ENCODE results near the gene SBF1. TPM values are rescaled to one million over a fixed set of nuclear protein-coding genes. Genes with fewer than 3 reads are reported as not detected.
A peak's percentile ranks its signal among the peaks of the same experiment; 100 is the strongest.

Gene SBF1
- total and polyA plus RNA-seq, 12 donors = 41.0 to 73.0 (median 48.1) TPM

DNA sequence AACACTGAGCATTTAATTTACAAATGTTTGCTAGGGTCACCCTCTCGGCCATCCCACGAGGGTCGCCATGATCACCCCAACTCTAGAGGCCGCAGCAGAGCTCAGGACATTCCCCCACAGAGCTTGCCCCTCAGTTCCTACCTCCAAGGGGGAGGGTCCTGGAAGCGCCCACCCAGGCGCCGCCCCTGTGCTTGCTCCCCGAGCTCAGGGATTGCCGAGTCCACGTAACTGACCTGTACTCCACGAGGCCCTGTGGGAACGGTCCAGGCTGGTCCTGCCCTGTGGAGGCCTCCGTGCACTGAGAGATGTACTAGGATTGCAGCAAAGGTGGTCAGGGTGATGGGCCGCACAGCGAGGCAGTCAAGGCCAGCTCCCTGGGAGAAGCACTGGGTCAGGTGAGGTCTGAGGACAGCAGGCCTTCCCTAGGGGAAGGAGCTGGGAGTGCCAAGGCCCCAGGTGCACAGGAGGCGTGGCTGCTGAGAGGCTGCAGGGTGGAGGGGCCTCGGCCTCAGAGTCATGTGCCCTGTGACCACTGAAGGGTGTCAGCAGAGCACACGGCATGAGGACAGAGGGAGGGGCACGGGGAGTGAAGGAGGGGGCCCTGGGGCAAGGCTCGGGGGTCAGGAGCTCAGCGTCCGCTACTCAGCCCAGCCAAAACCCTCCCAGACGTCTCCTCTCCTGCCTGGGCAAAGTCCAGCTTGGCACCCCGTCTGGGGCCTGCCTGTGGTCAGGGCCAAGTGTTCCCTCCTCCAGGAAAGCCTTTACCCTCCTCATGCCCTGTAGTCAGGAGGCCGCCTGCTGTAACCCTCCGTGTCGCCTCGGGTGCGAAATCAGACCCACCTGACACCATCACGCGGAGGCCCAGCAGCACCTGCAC, 9.4 kb upstream of the SBF1 start:
- 84 to 86% methylated on average over 31 of the region's 31 CpGs for WGBS, 2 donors
- peaks cover 23 to 78% (median 65%) of the 10 kb centered on the region in 7 donors for H3K27me3 ChIP-seq

GRCh38 chr22:50483556-50483955, 8.7 kb upstream of the SBF1 start:
- peaks cover 0 to 16% (median 11%) of the 10 kb centered on the region in 9 donors for H3K4me1 ChIP-seq
- peaks cover 23 to 80% (median 70%) of the 10 kb centered on the region in 7 donors for H3K27me3 ChIP-seq
- intact Hi-C loops (cut with DNase I) = no loop called here
- DNase-seq (no peak), ATAC-seq (no peak)
- WGBS, 2 donors = 88 to 92% methylated on average over 8 of the region's 8 CpGs
- no peaks in the 10 kb centered on the region for H3K36me3 ChIP-seq
- no peak overlapping the region for H3K27ac ChIP-seq
- no peak overlapping the region for H3K4me3 ChIP-seq
- H3K9me3 ChIP-seq = no peaks in the 10 kb centered on the region
- TF ChIP-seq, protein P1, sequence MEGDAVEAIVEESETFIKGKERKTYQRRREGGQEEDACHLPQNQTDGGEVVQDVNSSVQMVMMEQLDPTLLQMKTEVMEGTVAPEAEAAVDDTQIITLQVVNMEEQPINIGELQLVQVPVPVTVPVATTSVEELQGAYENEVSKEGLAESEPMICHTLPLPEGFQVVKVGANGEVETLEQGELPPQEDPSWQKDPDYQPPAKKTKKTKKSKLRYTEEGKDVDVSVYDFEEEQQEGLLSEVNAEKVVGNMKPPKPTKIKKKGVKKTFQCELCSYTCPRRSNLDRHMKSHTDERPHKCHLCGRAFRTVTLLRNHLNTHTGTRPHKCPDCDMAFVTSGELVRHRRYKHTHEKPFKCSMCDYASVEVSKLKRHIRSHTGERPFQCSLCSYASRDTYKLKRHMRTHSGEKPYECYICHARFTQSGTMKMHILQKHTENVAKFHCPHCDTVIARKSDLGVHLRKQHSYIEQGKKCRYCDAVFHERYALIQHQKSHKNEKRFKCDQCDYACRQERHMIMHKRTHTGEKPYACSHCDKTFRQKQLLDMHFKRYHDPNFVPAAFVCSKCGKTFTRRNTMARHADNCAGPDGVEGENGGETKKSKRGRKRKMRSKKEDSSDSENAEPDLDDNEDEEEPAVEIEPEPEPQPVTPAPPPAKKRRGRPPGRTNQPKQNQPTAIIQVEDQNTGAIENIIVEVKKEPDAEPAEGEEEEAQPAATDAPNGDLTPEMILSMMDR (IDR thresholded peaks at IDR 0.05) = no peak

More for the DNA sequence above, 9.4 kb upstream of the SBF1 start:
- Histone ChIP-seq H3K27ac (no peak overlapping the region), H3K4me1 (peaks cover 0 to 16% (median 11%) of the 10 kb centered on the region in 9 donors), H3K36me3 (no peaks in the 10 kb centered on the region), H3K4me3 (no peak overlapping the region), H3K9me3 (no peaks in the 10 kb centered on the region)
- intact Hi-C loops (cut with DNase I) = no loop called here
- ATAC-seq (no peak), DNase-seq (no peak)
- TF ChIP-seq, protein P1 (IDR thresholded peaks at IDR 0.05) = no peak

GRCh38 chr22:50483106-50483505, 8.3 kb upstream of the SBF1 start:
- Histone ChIP-seq H3K36me3 (no peaks in the 10 kb centered on the region), H3K9me3 (no peaks in the 10 kb centered on the region), H3K27me3 (peaks cover 23 to 80% (median 67%) of the 10 kb centered on the region in 7 donors), H3K4me3 (no peak overlapping the region), H3K4me1 (peaks cover 0 to 16% (median 11%) of the 10 kb centered on the region in 9 donors), H3K27ac (no peak overlapping the region)
- TF ChIP-seq, protein P1 (IDR thresholded peaks at IDR 0.05) = no peak
- no peak for DNase-seq
- intact Hi-C loops (cut with DNase I) = no loop called here
- 85 to 89% methylated on average over 10 of the region's 10 CpGs for WGBS, 2 donors
- ATAC-seq = no peak

- Histone ChIP-seq H3K4me3 (peak overlapping the region in 6 of 10 donors; percentile 34 to 60 (median 47)), H3K9me3 (no peaks in the 10 kb centered on the region), H3K36me3 (no peaks in the 10 kb centered on the region), H3K27ac (no peak overlapping the region), H3K27me3 (peaks cover 23 to 77% (median 62%) of the 10 kb centered on the region in 7 donors), H3K4me1 (peaks cover 0 to 16% (median 11%) of the 10 kb centered on the region in 9 donors)
- TF ChIP-seq, protein P1 (IDR thresholded peaks at IDR 0.05) = no peak
- ATAC-seq (no peak), DNase-seq (no peak)
- WGBS, 2 donors = 63 to 65% methylated on average over 35 of the region's 35 CpGs
- intact Hi-C loops (cut with DNase I) = no loop called here
Measured at GRCh38 chr22:50482107-50483074, 7.6 kb upstream of the SBF1 start.

All from heart right ventricle (tissue), 16 donors.